Medulla oblongata (tissue), 1 donor: ENCODE data around the gene MYOM1.
A peak's percentile ranks its signal among the peaks of the same experiment; 100 is the strongest.

Experiments used
- DNase-seq: peaks from one replicate; pipeline ENCODE4 v3.0.0-alpha.2; 2015; ENCODE audit errors: extremely low spot score

The MYOM1 gene

DNA sequence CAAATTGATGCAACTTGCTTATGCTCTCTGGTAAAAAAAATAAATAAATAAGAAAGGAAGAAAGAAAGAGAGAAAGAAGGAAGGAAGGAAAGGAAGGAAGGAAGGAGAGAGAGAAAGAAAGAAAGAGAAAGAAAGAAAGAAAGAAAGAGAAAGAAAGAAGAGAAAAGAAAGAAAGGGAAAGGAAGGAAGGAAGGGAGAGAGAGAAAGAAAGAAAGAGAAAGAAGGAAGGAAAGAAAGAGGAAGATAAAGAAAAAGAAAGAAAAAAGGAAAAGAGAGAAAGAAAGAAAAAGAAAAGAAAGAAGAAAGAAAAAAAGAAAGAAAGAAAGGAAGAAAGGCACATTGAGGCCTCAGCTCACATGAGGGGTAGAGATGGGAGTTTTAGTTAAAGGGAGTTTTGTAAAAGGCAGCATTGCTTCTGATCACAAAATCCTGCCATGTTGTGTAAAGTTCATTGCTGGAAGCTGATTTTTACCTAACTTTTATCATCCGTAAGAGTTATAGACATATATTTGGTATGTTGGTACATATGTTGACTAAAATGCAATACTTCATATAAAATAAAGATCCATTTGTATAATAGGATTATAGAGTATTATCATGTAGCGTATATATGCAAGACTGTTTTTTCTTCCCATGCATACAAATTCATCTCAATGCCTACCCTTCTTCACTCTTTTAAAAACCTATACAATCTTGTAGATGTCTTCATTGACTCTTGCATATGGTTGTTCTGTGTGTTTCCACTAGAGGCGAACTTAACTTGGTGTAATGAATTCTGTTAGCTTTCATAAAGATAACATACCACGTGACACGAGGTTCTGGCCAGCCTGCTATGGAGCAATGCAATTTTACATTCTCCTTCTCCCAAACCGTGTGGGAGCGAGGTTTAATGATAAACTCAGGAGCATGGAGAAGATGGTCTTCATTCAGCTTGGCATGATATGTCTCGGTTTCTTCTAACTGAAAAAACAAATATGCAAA lies 32.8 kb downstream of the MYOM1 start:
- no peak for DNase-seq

DNA sequence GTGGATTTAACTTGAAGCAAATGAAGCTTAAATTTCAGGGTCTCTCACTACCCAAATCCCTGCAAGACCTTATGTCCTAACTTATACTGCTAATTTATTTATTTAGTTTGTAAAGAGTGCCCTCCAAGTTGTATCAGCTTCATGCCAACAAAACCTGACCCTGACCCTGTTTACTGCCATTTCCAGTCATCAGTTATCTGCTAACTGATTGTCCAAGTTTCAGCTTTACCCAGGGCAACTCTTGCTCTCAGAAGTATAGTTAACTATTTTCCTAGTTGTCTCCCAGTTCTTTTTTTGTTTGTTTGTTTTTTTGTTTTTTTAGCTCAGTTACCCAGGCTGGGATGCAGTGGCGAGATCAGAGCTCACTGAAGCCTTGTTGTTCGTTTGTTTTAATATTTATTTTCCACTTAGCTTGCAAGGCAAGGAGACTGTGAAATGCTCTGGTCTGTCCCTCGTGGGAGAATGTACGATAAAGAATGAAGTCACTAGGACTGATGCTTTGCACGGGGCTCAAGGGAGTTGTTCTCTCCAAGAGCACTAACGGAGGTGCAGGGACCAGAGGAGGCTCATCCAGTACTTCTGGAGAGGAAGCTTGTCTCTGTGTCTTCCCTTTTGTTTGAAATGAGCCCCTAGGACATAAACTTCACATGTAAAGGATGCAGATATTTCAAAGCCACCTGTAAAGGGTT lies 35.3 kb downstream of the MYOM1 start:
- DNase-seq, result no peak

DNA sequence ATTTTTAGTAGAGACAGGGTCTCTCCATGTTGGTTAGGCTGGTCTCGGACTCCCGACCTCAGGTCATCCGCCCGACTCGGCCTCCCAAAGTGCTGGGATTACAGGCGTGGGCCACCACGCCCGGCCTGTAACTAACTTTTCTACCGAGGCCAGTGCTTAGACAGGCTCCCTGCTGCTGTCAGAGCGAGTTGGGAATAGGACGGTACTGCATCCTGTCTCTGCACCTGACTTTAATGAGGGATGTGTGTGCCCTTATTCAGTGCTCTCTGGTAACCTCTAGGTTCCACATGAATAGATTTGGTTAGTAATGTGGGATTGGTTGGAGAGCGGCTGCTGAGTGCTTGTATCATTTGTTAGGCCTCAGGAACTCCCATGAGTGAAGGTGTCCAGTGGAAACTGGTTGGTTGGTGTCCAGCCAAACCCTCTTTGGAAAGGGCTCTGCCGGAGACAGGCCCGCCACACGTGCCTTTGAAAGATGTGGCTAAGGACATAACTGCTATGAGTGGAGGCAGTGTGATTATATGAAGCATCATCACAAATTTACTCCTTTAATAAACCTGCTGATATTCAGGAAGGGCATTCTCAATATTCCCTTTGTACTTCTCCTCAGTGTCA lies 36.6 kb downstream of the MYOM1 start:
- DNase-seq, result no peak

DNA sequence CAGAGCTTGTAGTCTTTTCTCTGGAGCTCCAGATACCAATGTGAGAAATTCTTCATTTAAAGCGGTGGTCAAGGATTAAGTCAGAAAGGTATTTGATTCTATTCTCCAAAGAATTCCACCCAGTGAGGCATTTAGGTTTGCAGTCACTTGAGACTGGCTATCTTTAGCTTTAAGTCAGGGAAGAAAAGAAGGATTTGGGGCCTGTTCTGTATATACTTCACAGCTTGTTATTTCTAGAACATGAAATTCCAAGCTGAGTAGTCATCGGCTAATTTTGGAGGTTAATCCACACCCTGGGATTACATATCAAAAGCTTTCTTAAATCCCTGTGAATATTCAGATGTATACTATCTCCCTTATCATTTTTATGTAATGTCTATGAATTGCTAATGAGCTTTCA lies 39.4 kb downstream of the MYOM1 start:
- DNase-seq, result no peak

DNA sequence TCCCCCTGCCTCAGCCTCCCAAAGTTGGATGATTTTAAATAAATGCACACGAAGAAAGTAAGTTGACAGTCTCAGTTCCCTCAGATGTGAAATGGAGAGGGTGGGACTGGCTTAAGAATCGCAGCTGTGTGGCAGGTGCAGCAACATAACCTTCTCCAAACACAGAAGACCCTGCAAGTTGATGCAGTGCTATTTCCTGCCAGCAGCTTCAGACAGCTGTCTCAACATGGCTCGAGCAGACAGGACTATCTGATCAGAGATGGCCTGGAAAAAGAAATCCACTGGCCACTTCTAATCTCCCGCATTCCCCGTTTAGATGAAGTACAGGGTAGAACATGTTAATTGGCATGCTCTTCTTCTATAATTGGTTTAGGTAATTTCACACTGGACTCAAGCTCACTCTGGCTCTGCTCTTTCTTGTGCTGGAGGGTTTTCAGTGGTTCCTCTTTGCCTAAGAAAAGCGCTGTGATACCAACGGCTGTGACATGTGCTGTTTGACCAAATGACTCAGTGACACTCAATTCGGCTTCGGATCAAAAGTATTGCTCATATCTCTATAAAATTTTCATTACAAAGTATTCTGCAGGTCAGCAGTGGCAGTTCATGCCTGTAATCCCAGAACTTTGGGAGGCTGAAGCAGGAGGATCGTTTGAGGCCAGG lies 40.2 kb downstream of the MYOM1 start:
- peak; percentile 29 for DNase-seq

DNA sequence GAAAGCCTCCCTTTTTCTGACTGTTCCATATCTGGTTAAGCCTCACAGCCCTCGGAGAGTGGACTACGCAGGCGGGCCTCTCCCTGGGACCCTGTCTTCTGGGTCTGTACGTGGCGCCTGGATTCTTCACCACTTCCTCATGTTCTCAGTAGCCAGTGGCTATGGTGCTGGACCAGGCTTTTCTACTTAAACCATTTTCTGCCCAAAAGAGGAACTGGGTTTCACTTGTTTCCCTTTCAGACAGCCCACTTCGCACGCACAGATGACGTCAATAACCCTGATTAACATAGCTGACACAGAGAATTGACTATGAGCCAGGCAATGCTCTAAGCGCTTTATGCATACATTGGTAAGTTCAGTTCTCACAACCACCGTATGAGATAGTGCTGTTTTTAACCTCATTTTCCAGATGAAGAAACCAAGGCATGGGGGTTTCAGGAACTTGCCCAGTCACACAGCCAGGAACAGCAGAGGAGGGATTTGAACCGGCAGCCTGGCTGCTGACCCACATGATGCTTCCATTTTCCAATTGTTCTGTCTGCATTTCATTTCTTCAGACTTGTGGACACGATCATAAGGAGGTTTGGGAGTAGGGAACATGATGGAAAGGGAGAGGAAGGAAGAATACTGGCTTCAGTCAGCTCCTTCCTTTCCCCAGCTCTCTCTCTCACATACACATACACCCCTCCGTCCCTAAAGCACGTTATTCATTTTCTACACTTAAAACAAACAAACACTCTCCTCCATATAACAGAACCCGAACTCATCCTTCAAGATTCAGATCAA lies 41.7 kb downstream of the MYOM1 start:
- peak; percentile 90 for DNase-seq

DNA sequence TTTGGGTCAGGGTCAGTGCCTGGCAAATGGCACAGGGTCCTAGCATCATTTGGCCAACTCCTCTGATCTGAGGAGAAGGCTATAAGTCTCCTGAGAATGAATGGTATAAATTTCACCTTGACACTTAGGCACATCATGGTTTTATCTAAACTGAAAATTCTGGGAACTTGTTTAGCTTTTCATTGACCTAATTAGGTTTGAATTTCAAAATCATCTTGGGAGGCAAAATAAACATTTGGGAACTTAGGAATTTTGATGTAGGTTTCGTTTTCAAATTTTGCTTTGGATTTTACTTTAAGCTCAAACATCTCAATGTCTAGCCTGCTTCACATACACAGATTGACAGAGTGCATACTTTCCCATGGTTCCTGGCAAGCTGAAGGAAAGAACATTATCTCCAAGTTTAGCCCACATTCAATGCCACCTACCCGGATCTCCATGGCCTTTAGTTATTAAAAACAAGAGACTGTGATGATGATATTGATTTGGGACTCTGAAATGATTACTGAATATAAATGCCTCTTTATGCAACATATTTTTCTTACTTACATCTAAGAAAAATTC lies 44.5 kb downstream of the MYOM1 start:
- DNase-seq, result no peak

DNA sequence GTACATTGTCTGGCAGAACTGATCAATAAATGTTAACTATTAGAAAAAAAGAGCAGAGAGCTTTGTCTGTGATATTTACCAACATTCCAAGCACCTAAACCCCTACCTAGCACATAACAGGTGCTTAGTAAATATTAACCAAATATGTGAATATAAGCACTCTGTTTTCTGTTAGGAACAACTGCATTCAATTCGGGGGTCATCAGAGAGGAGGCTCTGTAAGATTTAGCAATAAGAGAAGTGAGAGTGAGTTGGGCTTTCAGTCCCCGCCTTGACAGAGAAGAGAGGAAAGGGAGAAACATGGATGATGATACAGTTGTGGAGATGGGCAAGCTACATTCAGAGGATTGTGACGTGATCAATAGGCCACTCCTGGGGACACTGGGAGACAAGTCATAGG lies 47.7 kb downstream of the MYOM1 start:
- DNase-seq, result no peak

DNA sequence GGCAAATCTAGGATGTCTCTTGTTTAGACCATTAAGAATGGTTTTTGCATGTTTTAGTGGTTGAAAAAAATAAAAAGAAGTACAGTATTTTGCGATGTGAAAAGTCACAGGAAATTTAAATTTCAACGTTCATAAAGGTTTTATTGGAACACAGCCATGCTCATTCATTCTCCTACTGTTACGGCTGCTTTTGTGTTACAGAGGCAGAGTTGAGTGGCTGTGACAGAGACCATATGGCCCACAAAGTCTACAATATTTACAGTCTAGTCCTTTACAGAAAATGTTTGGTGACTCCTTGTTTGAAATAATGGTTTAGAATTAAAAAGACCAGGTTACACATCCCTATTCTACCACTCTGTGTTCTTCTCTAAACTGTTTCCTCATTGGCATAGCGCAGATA lies 48.1 kb downstream of the MYOM1 start:
- DNase-seq, result no peak

DNA sequence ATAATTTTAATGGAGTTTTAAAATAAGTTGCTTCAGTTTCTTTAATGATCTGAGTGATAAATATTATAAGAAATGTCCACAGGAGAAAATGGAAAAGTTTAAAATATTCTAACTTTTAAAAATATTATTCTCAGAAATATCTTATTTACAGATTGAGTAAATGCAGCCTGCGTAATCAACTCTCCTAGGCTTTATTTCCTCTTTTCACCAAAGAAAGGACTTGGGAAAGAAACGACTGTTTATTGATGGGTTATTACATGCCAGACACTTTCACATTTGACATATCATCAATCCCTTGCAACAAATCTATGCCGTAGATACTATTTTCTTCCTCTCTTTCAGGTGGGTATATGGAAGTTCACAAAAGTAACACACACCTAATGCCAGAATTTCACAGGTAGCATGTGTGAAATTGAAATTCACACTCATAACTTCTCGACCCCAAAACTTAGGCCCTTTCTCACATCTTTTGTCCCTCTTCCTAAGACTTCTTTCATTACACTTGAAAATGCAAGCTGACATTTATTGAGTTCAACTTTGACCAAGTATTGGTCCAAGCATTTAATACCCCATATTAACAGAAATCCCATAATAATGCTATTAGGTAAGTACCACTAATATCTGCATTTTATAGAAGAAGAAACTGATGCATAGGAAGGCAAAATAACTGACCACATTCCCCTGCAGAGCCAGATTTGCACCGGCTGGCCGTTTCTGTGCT lies 49.2 kb downstream of the MYOM1 start:
- no peak for DNase-seq

DNA sequence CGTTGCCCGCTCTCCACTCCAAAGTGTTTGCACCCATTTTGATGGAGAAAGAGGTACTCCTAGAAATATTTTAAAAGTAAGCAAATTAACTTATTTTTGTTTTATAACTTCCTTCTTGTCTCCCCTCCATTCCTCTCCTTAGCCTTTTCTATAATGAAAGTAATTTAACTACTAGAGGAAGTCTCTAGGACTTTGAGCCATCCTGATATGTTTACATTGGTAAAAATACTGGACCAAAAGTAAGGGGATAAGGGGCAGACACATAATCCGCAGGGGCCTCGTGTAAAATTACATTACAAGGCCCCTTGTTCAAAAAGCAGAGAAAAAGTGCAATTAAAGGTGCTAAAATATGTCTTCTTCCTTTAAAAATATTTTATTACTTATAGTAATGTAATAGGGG lies 55.4 kb downstream of the MYOM1 start:
- DNase-seq, result no peak

DNA sequence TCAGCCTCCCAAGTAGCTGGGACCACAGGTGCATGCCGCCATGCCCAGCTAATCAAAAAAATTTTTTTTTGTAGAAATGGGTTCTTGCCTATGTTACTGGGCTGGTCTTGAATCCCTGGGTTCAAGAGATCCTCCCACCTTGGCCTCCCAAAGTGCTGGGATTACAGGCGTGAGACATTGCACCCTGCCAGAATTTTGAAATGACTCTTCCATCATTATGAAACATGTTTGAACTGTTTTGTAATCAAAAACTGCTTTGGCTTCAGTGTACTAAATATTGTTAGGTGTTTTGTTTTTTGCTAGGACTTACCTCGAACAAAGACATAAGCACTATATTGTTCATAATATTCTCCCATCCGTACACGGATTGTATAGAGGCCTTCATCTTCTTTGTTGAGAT lies 55.8 kb downstream of the MYOM1 start:
- no peak for DNase-seq

DNA sequence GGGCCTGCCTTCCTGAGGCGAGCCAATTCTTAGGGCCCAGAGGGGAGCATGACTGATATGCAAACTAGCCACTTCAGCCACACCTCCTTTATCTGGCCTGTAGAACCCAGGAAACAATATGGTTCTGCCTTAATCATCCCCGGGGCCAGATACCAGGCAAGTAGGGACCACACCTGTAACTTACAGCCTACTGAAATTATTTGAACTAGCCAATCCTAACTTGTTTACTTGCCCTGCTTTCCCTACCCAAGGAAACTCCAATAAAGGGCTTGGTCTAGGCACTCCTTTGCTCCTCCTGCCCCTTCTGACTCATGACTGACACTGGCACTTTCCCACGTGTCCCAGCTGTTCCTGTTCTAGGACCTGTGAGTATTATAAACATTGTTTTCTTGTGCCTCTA lies 57.6 kb downstream of the MYOM1 start:
- DNase-seq, result no peak

DNA sequence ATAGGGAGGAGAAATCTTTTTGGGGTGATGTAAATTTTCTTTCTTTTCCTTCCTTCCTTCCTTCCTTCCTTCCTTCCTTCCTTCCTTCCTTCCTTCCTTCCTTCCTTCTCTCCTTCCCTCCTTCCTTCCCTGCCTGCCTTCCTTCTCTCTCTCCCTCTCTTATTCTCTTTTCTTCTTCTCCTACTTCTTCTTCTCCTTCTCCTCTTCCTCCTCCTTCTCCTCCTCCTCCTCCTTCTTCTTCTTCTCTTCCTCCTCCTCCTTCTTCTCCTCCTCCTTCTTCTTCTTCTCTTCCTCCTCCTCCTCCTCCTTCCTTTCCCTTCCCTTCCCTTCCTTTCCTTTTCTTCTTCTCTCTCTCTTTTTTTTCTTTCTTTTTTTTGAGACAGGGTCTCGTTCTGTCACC lies 59.9 kb downstream of the MYOM1 start:
- no peak for DNase-seq

DNA sequence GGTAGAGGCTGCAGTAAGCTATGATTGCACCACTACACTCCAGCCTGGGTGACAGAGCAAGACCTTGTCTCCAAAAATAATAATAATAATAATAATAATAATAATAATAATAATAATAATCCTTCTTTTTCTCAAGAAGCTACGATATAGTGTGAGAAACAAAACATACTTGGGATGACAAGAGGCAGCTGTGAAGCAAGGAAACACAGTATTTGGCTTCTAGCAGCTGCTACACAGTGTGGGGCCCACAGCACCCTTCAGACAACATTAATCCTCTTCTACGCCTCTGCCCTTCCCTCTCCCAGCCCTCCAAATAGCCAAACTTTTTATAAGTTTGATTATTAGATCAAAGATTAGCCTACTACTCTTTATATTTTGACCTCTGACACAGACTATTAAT lies 62.2 kb downstream of the MYOM1 start:
- DNase-seq, result no peak

DNA sequence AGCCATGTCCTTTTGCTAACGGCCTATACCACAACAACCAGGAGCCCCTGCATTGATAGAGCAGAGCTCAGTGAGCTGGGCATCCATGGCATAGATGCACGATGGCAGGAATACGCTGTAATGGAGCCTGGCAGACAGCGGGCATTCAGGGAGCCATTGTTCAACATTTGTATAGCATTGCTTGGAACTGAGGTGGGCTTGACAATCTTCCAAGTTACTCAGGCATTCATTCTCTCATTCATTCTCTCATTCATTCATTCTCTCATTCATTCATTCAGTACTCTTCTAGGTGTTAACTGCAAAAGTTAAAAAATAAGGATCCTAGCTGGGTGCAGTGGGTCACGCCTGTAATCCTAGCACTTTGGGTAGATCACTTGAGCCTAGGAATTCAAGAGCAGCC lies 62.7 kb downstream of the MYOM1 start:
- no peak for DNase-seq

DNA sequence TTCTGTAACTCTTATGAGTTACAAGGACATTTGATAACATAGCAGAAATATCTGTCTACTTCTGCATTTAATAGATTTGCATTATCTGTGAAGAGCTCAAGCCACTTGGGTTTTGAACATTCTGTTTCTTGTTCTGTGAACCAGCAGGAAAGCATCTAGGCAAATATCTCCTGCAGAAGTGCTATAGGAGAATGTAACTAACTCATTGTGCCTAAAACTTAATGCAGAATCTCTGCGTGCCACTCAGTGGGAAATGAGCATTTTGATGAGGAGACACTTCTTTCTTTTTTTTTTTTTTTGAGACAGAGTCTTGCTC lies 63.5 kb downstream of the MYOM1 start:
- no peak for DNase-seq

DNA sequence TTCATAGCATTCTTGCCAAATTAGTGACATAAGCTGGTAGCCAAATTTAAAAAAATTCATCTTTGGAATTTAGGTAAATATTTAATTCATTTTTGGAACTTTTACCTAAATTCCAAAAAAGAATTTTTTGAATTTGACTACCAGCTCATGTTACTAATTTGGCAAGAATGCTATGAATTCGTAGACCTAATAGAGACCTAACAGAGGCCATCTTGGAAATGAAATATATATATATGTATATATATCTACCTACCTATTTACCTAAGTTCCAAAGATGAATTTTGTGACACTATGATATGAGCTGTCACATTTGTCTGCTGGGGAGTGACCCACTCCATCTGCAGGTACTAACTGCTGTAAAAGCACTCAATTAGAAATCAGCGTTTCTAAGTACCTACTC lies 65.6 kb downstream of the MYOM1 start:
- no peak for DNase-seq

DNA sequence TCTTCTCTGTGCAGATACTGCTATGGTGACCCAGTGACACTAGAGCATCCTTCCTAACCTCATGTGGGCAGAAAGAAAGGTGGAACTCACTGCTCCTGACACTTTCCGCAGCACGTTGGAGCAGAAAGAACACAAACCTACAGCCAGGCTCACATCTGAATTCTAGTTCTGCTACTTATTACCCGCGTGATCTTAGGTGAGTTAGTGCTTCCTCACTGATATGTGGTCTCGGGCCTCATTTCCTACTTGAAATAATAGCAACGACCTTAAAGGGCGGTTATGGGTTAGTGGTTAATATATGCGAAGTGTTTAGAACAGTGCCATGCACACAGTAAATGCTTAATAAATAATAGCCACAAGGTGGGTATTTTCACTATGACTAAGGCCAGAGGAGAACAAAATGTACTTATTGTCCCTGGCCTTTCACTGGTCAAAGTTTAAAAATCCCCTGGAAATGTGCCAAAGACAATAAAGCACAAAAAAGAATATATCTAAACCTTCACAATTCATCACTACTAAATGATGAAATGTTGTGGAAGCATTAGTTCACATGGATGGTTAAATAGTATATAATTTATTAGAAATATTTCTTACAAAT lies 66.6 kb downstream of the MYOM1 start:
- no peak for DNase-seq

DNA sequence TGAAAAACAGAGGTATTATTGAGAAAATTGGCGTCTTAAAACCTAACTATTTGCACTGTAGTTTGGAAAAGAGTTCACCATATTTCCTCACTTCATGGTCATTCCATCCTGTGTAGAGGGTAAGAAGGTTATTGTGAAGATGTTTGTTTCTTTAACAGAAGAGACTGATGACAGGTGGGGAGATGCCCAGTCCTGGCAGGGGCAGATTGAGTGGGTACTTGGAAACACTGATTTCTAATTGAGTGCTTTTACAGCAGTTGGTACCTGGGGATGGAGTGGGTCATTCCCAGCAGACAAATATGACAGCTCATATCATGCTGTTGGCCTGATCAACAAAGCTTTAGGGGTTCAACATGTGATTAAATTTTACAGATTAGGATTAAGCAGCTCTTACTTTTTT lies 67.5 kb downstream of the MYOM1 start:
- DNase-seq, result no peak
